Calu3 (cell line): ENCODE data around the gene FAM163A. TPM values are rescaled to one million over a fixed set of nuclear protein-coding genes. Genes with fewer than 3 reads are reported as not detected.
"Not testable (repeated sequence)": the region's sequence is repeated elsewhere in the genome, so short reads cannot be mapped to it uniquely, and the experiment has no call there.

Experiments
- Bru-seq: library from RNA; stranded (reverse); fragments of 400-500 nt; gene quantifications from one replicate; lab custom pipeline; 2021; lab: Mats Ljungman, UMichigan
- BruChase-seq, 2 experiments: library from RNA; stranded (reverse); fragments of 400-500 nt; gene quantifications; one replicate each; lab custom pipeline; 2021; lab: Mats Ljungman, UMichigan
- BruUV-seq: library from RNA; stranded (reverse); fragments of 400-500 nt; replicated peaks from 2 replicates; lab custom pipeline; 2021; lab: Mats Ljungman, UMichigan
- CTCF ChIA-PET: fragments of 300-600 bp; sonication (Branson Sonifier 250); formaldehyde crosslinking; loops from one replicate; lab custom pipeline; 2022; ENCODE audit warnings: antibody characterized with exemption; lab: Charles Lee
- DNase-seq: peaks from one replicate; pipeline ENCODE4 v3.0.0; 2022
- H3K27ac Mint-ChIP-seq: one replicate; pipeline ENCODE4 v1.8.0; 2022; ENCODE audit warnings: mixed read lengths; ENCODE audit not compliant: unreplicated experiment
- H3K27me3 Mint-ChIP-seq: one replicate; pipeline ENCODE4 v1.8.0; 2022; ENCODE audit warnings: mixed read lengths; ENCODE audit not compliant: unreplicated experiment
- H3K36me3 Mint-ChIP-seq: one replicate; pipeline ENCODE4 v1.8.0; 2022; ENCODE audit warnings: mild to moderate bottlenecking, moderate library complexity, mixed read lengths; ENCODE audit not compliant: insufficient read depth, unreplicated experiment
- H3K4me1 Mint-ChIP-seq: one replicate; pipeline ENCODE4 v1.8.0; 2022; ENCODE audit warnings: mild to moderate bottlenecking, low read depth, mixed read lengths; ENCODE audit not compliant: unreplicated experiment
- H3K4me3 Mint-ChIP-seq: one replicate; pipeline ENCODE4 v1.8.0; 2022; ENCODE audit warnings: mild to moderate bottlenecking, low read depth, moderate library complexity, mixed read lengths; ENCODE audit not compliant: unreplicated experiment
- H3K9me3 Mint-ChIP-seq: one replicate; pipeline ENCODE4 v1.8.0; 2022; ENCODE audit warnings: low read depth, mixed read lengths; ENCODE audit not compliant: unreplicated experiment
- CTCF ChIP-seq: fragments of 200-600 bp; IDR thresholded peaks from one replicate; pipeline ENCODE4 v1.8.0; 2022; ENCODE audit warnings: antibody characterized with exemption; ENCODE audit not compliant: unreplicated experiment
- intact Hi-C: fragments of 100-400 bp; cut with micrococcal nuclease; formaldehyde crosslinking; loops from one replicate; pipeline ENCODE4 v1.10.0; 2022; ENCODE audit not compliant: unreplicated experiment
- long read RNA-seq: library from polyadenylated mRNA; stranded (forward); transcript quantifications from one replicate; pipeline ENCODE4 v2.0.0, GENCODE V29; 2022
- total RNA-seq: library from RNA; stranded (reverse); gene quantifications from 2 replicates; pipeline ENCODE4 v1.2.3, GENCODE V29; 2022

The FAM163A gene
- total RNA-seq (not detected in 2 replicates), Bru-seq, nascent RNA (percentile 8 among the genes with signal in this experiment), BruChase-seq, experiment 1, labeled RNA remaining after a 6-hour chase (percentile 10 among the genes with signal in this experiment), BruChase-seq, experiment 2, labeled RNA remaining after a 2-hour chase (percentile 13 among the genes with signal in this experiment)
- long read RNA-seq, result 0 reads

GRCh38 chr1:179742717-179743678 lies at the start of gene FAM163A:
Gene FAM163A, plus strand, starts transcription at chr1:179743291. Its CDS starts 69,807 bp downstream, at chr1:179813098.
- intact Hi-C loops, result no loop called here
- H3K4me3 Mint-ChIP-seq, result peak within 1 kb of the TSS; percentile 60
- H3K27ac Mint-ChIP-seq, result no peak within 1 kb of the TSS
- H3K36me3 Mint-ChIP-seq, result peaks cover 5% of the 10 kb centered on the region
- BruUV-seq, result no TSS peak
- peak; percentile 21 for DNase-seq
- CTCF ChIA-PET, result interaction anchor here (0.9 kb wide), 1 partner anchor 67 kb away, joined by 5 read pairs; no protein-coding TSS in a partner anchor
- H3K9me3 Mint-ChIP-seq, result no peaks in the 10 kb centered on the region
- peaks cover 100% of the 10 kb centered on the region for H3K27me3 Mint-ChIP-seq
- H3K4me1 Mint-ChIP-seq, result peaks cover 13% of the 10 kb centered on the region
- TF ChIP-seq CTCF, result no peak

- H3K9me3 Mint-ChIP-seq, CTCF ChIA-PET, H3K27ac Mint-ChIP-seq, intact Hi-C loops, DNase-seq, H3K4me1 Mint-ChIP-seq, H3K36me3 Mint-ChIP-seq, H3K4me3 Mint-ChIP-seq, BruUV-seq: not testable (repeated sequence)
- H3K27me3 Mint-ChIP-seq, result peaks cover 40% of the 10 kb centered on the region
These were observed 48.6 kb upstream of the FAM163A start for GRCh38 chr1:179694530-179694929.

GRCh38 chr1:179702946-179703539 lies 40.0 kb upstream of the FAM163A start:
- CTCF ChIA-PET, result interaction anchor here (0.6 to 2.6 kb wide), 4 partner anchors 32 to 111 kb away, joined by 3 to 15 read pairs (median 4); no protein-coding TSS in a partner anchor
- Mint-ChIP-seq H3K36me3 (no peaks in the 10 kb centered on the region), H3K4me1 (no peaks in the 10 kb centered on the region), H3K9me3 (no peaks in the 10 kb centered on the region), H3K27ac (no peak overlapping the region), H3K4me3 (no peak overlapping the region), H3K27me3 (peaks cover 56% of the 10 kb centered on the region)
- intact Hi-C loops, result loop anchor here (10.0 kb wide), 1 partner anchor 252 kb away; the partner anchor contains the start of gene CEP350
- DNase-seq, result no peak
- BruUV-seq, result no TSS peak
- TF ChIP-seq CTCF, result no peak

GRCh38 chr1:179706339-179706941 lies 36.7 kb upstream of the FAM163A start:
- BruUV-seq, result no TSS peak
- Mint-ChIP-seq H3K36me3 (no peaks in the 10 kb centered on the region), H3K27ac (no peak overlapping the region), H3K9me3 (no peaks in the 10 kb centered on the region), H3K4me1 (peaks cover 9% of the 10 kb centered on the region), H3K27me3 (peaks cover 57% of the 10 kb centered on the region), H3K4me3 (no peak overlapping the region)
- DNase-seq, result peak; percentile 77
- TF ChIP-seq CTCF, result peak; percentile 82
- CTCF ChIA-PET, result interaction anchor here (0.6 to 4.3 kb wide), 11 partner anchors 22 to 471 kb away, joined by 3 to 180 read pairs (median 3); no protein-coding TSS in a partner anchor
- intact Hi-C loops, result loop anchor here (1.0 to 10.0 kb wide), 4 partner anchors 103 to 472 kb away; partner anchors contain the start of gene CEP350
